Measurements from ENCODE around the gene ACOT9.

- TF ChIP-seq EP300 (IDR thresholded peaks at IDR 0.05) = no peak
- TF ChIP-seq, protein P1, sequence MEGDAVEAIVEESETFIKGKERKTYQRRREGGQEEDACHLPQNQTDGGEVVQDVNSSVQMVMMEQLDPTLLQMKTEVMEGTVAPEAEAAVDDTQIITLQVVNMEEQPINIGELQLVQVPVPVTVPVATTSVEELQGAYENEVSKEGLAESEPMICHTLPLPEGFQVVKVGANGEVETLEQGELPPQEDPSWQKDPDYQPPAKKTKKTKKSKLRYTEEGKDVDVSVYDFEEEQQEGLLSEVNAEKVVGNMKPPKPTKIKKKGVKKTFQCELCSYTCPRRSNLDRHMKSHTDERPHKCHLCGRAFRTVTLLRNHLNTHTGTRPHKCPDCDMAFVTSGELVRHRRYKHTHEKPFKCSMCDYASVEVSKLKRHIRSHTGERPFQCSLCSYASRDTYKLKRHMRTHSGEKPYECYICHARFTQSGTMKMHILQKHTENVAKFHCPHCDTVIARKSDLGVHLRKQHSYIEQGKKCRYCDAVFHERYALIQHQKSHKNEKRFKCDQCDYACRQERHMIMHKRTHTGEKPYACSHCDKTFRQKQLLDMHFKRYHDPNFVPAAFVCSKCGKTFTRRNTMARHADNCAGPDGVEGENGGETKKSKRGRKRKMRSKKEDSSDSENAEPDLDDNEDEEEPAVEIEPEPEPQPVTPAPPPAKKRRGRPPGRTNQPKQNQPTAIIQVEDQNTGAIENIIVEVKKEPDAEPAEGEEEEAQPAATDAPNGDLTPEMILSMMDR (IDR thresholded peaks at IDR 0.05) = no peak
Observed at GRCh38 chrX:23656684-23657083, 86.4 kb downstream of the ACOT9 start.

All from suprapubic skin (tissue), 3 donors.